Ascending aorta (tissue), 2 donors: ENCODE measurements around the gene MXRA7. TPM values are rescaled to one million over a fixed set of nuclear protein-coding genes. Genes with fewer than 3 reads are reported as not detected.
"Not testable (repeated sequence)": the region's sequence is repeated elsewhere in the genome, so short reads cannot be mapped to it uniquely, and the experiment has no call there.

Source experiments
- DNase-seq, 2 donors: peaks; one replicate each; pipeline ENCODE4 v3.0.0-alpha.2; 2019; ENCODE audit warnings: low spot score in 2 of 2
- H3K27ac ChIP-seq, 2 donors: fragments of 200-600 bp; sonication (generic); one replicate each; pipeline ENCODE4 v1.5.1; 2016 to 2017; ENCODE audit warnings: mild to moderate bottlenecking in 1 of 2
- H3K27me3 ChIP-seq: fragments of 200-600 bp; sonication (generic); one replicate; pipeline ENCODE4 v1.5.1; 2017
- H3K36me3 ChIP-seq, 2 donors: fragments of 200-600 bp; sonication (generic); one replicate each; pipeline ENCODE4 v1.5.1; 2016
- H3K4me1 ChIP-seq, 2 donors: fragments of 200-600 bp; sonication (generic); one replicate each; pipeline ENCODE4 v1.5.1; 2016 to 2017; ENCODE audit warnings: mild to moderate bottlenecking in 1 of 2
- H3K4me3 ChIP-seq, 2 donors: fragments of 200-600 bp; sonication (generic); one replicate each; pipeline ENCODE4 v1.5.1; 2016 to 2017; ENCODE audit warnings: mild to moderate bottlenecking in 1 of 2
- H3K9me3 ChIP-seq, 2 donors: fragments of 200-600 bp; sonication (generic); one replicate each; pipeline ENCODE4 v1.5.1; 2016
- intact Hi-C: fragments of 100-400 bp; cut with DNase I; formaldehyde crosslinking; loops from one replicate; pipeline ENCODE4 v1.15.1; 2023
- total RNA-seq: library from RNA; depleted of rRNA; stranded (reverse); fragments of >200 nt; gene quantifications from one replicate; pipeline ENCODE4 v1.1.0, GENCODE V29; 2016
- TF ChIP-seq, protein P1 (sequence below), 3 experiments: fragments of 200-600 bp in 2 of 3; fragments of 450-650 bp in 1 of 3; sonication (generic) in 2 of 3; IDR thresholded peaks; one replicate each; pipeline ENCODE4 v1.5.1; 2016 to 2019; ENCODE audit warnings: antibody characterized with exemption in 3 of 3, mild to moderate bottlenecking in 1 of 3, moderate library complexity in 1 of 3

Gene MXRA7
- total RNA-seq, 1 donor from 2014 or later: 122 TPM

GRCh38 chr17:76734080-76734840, 23.5 kb upstream of the MXRA7 start:
- Histone ChIP-seq H3K36me3 (peaks cover 29 to 57% of the 10 kb centered on the region in 2 donors), H3K4me3 (peak overlapping the region in 1 of 2 donors; percentile 92), H3K27ac (peak overlapping the region in 1 of 2 donors; percentile 98), H3K4me1 (peaks cover 5 to 39% of the 10 kb centered on the region in 2 donors), H3K9me3 (no peaks in the 10 kb centered on the region), H3K27me3 (no peaks in the 10 kb centered on the region)
- intact Hi-C loops: loop anchor here (10.0 kb wide), 1 partner anchor 671 kb away; no protein-coding TSS in a partner anchor
- DNase-seq: no peak
- TF ChIP-seq, protein P1, sequence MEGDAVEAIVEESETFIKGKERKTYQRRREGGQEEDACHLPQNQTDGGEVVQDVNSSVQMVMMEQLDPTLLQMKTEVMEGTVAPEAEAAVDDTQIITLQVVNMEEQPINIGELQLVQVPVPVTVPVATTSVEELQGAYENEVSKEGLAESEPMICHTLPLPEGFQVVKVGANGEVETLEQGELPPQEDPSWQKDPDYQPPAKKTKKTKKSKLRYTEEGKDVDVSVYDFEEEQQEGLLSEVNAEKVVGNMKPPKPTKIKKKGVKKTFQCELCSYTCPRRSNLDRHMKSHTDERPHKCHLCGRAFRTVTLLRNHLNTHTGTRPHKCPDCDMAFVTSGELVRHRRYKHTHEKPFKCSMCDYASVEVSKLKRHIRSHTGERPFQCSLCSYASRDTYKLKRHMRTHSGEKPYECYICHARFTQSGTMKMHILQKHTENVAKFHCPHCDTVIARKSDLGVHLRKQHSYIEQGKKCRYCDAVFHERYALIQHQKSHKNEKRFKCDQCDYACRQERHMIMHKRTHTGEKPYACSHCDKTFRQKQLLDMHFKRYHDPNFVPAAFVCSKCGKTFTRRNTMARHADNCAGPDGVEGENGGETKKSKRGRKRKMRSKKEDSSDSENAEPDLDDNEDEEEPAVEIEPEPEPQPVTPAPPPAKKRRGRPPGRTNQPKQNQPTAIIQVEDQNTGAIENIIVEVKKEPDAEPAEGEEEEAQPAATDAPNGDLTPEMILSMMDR (IDR thresholded peaks at IDR 0.05): no peak

DNA sequence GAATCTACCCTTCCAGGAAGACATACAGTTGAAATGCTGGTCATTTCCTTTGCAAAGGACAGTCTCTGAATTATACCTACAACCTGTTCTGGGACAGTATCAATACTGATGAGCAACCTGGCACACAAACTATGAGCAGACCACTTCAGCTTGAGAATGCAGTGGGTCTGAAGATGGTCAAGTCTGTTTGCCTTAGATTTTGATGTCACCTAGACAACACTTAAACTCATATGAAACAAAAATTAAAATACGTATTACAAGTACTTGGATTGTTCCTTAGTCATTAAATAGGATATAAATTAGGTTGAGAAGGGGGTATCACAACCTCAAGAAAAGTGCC, 22.8 kb upstream of the MXRA7 start:
- Histone ChIP-seq H3K4me1 (peaks cover 5 to 33% of the 10 kb centered on the region in 2 donors), H3K36me3 (peaks cover 29 to 57% of the 10 kb centered on the region in 2 donors), H3K27ac (peak overlapping the region in 1 of 2 donors; percentile 28), H3K4me3 (no peak overlapping the region), H3K27me3 (no peaks in the 10 kb centered on the region), H3K9me3 (no peaks in the 10 kb centered on the region)
- intact Hi-C loops: loop anchor here (10.0 kb wide), 1 partner anchor 671 kb away; no protein-coding TSS in a partner anchor
- DNase-seq: no peak
- TF ChIP-seq, protein P1 (IDR thresholded peaks at IDR 0.05): no peak

DNA sequence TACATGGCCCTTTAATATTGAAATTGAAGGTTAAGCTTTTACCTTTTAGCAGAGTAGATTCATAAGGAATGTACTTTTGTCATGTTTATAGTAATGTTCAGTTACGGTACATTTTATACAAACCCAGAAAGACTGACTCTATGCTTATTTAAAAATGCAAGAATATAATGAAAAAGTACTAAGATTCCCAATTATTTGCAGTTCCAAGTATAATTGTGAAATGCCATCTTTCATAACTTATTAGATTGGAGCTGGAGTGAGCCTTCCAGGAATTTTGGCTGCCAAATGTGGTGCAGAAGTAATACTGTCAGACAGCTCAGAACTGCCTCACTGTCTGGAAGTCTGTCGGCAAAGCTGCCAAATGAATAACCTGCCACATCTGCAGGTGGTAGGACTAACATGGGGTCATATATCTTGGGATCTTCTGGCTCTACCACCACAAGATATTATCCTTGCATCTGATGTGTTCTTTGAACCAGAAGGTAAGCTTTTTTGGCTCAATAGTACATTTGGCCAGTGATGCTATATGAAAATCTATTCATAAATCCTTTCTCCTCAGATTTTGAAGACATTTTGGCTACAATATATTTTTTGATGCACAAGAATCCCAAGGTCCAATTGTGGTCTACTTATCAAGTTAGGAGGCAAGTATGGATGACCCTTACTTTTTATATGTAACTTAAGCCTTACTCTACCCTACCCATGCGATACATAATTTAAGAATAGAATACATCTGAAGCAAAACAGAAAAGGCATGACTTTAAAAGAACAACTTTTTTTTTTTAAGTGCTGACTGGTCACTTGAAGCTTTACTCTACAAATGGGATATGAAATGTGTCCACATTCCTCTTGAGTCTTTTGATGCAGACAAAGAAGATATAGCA, 22.2 kb upstream of the MXRA7 start:
- TF ChIP-seq, protein P1 (IDR thresholded peaks at IDR 0.05): no peak
- intact Hi-C loops: loop anchor here (10.0 kb wide), 1 partner anchor 672 kb away; no protein-coding TSS in a partner anchor
- Histone ChIP-seq H3K36me3 (peaks cover 29 to 57% of the 10 kb centered on the region in 2 donors), H3K27me3 (no peaks in the 10 kb centered on the region), H3K4me3 (no peak overlapping the region), H3K4me1 (peaks cover 4 to 32% of the 10 kb centered on the region in 2 donors), H3K27ac (peak overlapping the region in 1 of 2 donors; percentile 28), H3K9me3 (no peaks in the 10 kb centered on the region)
- DNase-seq: no peak

- H3K27me3 ChIP-seq, DNase-seq, H3K9me3 ChIP-seq, H3K27ac ChIP-seq, H3K4me3 ChIP-seq: not testable (repeated sequence)
- Histone ChIP-seq H3K36me3 (peaks cover 29 to 57% of the 10 kb centered on the region in 2 donors), H3K4me1 (peaks cover 11 to 37% of the 10 kb centered on the region in 2 donors)
- intact Hi-C loops: loop anchor here (10.0 kb wide), 1 partner anchor 673 kb away; no protein-coding TSS in a partner anchor
These were observed 21.3 kb upstream of the MXRA7 start for GRCh38 chr17:76731800-76732733.

- Histone ChIP-seq H3K4me1 (peaks cover 24 to 33% of the 10 kb centered on the region in 2 donors), H3K36me3 (peaks cover 37 to 52% of the 10 kb centered on the region in 2 donors), H3K9me3 (no peaks in the 10 kb centered on the region), H3K4me3 (peak overlapping the region; percentile 93 to 100), H3K27me3 (no peaks in the 10 kb centered on the region), H3K27ac (peak overlapping the region; percentile 96 to 98)
- no peak for DNase-seq
- TF ChIP-seq, protein P1 (IDR thresholded peaks at IDR 0.05): no peak
- intact Hi-C loops: loop anchor here (5.0 kb wide), 1 partner anchor 41 kb away; no protein-coding TSS in a partner anchor
These were observed 17.1 kb upstream of the MXRA7 start for GRCh38 chr17:76727745-76728456.
